Measurements from ENCODE around the gene BTAF1.

Gene BTAF1

GRCh38 chr10:92042541-92042940 is 119.0 kb downstream of the BTAF1 start:
- no peak for DNase-seq (ENCODE audit: low read depth in 2 of 2, low spot score in 1 of 2)

- DNase-seq (ENCODE audit: low read depth in 2 of 2, low spot score in 1 of 2): no peak
Observed at GRCh38 chr10:92045641-92046106, 122.1 kb downstream of the BTAF1 start.

GRCh38 chr10:92047215-92047614 is 123.6 kb downstream of the BTAF1 start:
- DNase-seq (ENCODE audit: low read depth in 2 of 2, low spot score in 1 of 2): no peak

GRCh38 chr10:92052088-92052487 is 128.5 kb downstream of the BTAF1 start:
- no peak for DNase-seq (ENCODE audit: low read depth in 2 of 2, low spot score in 1 of 2)

- DNase-seq (ENCODE audit: low read depth in 2 of 2, low spot score in 1 of 2): no peak
Observed at GRCh38 chr10:92052741-92053140, 129.2 kb downstream of the BTAF1 start.

GRCh38 chr10:92054807-92055206 is 131.2 kb downstream of the BTAF1 start:
- no peak for DNase-seq (ENCODE audit: low read depth in 2 of 2, low spot score in 1 of 2)

- no peak for DNase-seq (ENCODE audit: low read depth in 2 of 2, low spot score in 1 of 2)
Observed at GRCh38 chr10:92062273-92062672, 138.7 kb downstream of the BTAF1 start.

GRCh38 chr10:92064506-92064905 is 140.9 kb downstream of the BTAF1 start:
- no peak for DNase-seq (ENCODE audit: low read depth in 2 of 2, low spot score in 1 of 2)

- DNase-seq (ENCODE audit: low read depth in 2 of 2, low spot score in 1 of 2): no peak
Observed at GRCh38 chr10:92066386-92066785, 142.8 kb downstream of the BTAF1 start.

- DNase-seq (ENCODE audit: low read depth in 2 of 2, low spot score in 1 of 2): no peak
Observed at GRCh38 chr10:92068900-92069299, 145.3 kb downstream of the BTAF1 start.

GRCh38 chr10:92074126-92074887 is 150.7 kb downstream of the BTAF1 start:
- DNase-seq (ENCODE audit: low read depth in 2 of 2, low spot score in 1 of 2): no peak

- DNase-seq (ENCODE audit: low read depth in 2 of 2, low spot score in 1 of 2): no peak
Observed at GRCh38 chr10:92075829-92076228, 152.3 kb downstream of the BTAF1 start.

GRCh38 chr10:92076722-92077121 is 153.2 kb downstream of the BTAF1 start:
- no peak for DNase-seq (ENCODE audit: low read depth in 2 of 2, low spot score in 1 of 2)

- DNase-seq (ENCODE audit: low read depth in 2 of 2, low spot score in 1 of 2): no peak
Observed at GRCh38 chr10:92079003-92079402, 155.4 kb downstream of the BTAF1 start.
